Measurements from ENCODE around the gene MYL3. TPM values are rescaled to one million over a fixed set of nuclear protein-coding genes. Genes with fewer than 3 reads are reported as not detected.

Gene MYL3
- total and polyA plus RNA-seq, 2 experiments from 2014 or later: not detected

- Mint-ChIP-seq H3K9me3 (no peaks in the 10 kb centered on the region), H3K27ac (no peak overlapping the region), H3K36me3 (ENCODE audit: low read depth) (no peaks in the 10 kb centered on the region), H3K4me3 (no peak overlapping the region), H3K27me3 (ENCODE audit: insufficient read depth, low read depth, poor library complexity) (peaks cover 9% of the 10 kb centered on the region), H3K4me1 (peaks cover 2% of the 10 kb centered on the region; the same call in 1 of the 3 replicates)
- H3K4me2 ChIP-seq: no peak overlapping the region
- no peak overlapping the region for H2AFZ ChIP-seq
- no peaks in the 10 kb centered on the region for H4K20me1 ChIP-seq (replicated peaks; ENCODE audit: insufficient read depth)
- no peaks in the 10 kb centered on the region for H3K4me1 ChIP-seq (ENCODE audit: insufficient read depth)
- H3K27ac ChIP-seq (ENCODE audit: low read depth): no peak overlapping the region
- ATAC-seq: no peak
- no peak for TF ChIP-seq ZNF331 (CRISPR knock-in tag; IDR thresholded peaks at IDR 0.05; ENCODE audit: low read depth)
- TF ChIP-seq, protein P1, sequence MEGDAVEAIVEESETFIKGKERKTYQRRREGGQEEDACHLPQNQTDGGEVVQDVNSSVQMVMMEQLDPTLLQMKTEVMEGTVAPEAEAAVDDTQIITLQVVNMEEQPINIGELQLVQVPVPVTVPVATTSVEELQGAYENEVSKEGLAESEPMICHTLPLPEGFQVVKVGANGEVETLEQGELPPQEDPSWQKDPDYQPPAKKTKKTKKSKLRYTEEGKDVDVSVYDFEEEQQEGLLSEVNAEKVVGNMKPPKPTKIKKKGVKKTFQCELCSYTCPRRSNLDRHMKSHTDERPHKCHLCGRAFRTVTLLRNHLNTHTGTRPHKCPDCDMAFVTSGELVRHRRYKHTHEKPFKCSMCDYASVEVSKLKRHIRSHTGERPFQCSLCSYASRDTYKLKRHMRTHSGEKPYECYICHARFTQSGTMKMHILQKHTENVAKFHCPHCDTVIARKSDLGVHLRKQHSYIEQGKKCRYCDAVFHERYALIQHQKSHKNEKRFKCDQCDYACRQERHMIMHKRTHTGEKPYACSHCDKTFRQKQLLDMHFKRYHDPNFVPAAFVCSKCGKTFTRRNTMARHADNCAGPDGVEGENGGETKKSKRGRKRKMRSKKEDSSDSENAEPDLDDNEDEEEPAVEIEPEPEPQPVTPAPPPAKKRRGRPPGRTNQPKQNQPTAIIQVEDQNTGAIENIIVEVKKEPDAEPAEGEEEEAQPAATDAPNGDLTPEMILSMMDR (conservative IDR thresholded peaks at IDR 0.05; ENCODE audit: low read depth in 2 of 2): peak in 1 of 2 experiments; percentile 23; a peak in 1 of 4 replicates
- H3K4me3 ChIP-seq: no peak overlapping the region
- H3K79me2 ChIP-seq (replicated peaks; ENCODE audit: insufficient read depth): no peaks in the 10 kb centered on the region
- H3K9me2 ChIP-seq (ENCODE audit: insufficient read depth): no peaks in the 10 kb centered on the region
- H3F3A ChIP-seq (replicated peaks; ENCODE audit: low read depth): no peaks in the 10 kb centered on the region
- no peaks in the 10 kb centered on the region for H3K27me3 ChIP-seq (ENCODE audit: insufficient read depth)
- no peaks in the 10 kb centered on the region for H3K36me3 ChIP-seq (ENCODE audit: insufficient read depth)
- DNase-seq (ENCODE audit: low spot score): no peak
Observed at GRCh38 chr3:46908294-46908985, 45.2 kb upstream of the MYL3 start.

DNA sequence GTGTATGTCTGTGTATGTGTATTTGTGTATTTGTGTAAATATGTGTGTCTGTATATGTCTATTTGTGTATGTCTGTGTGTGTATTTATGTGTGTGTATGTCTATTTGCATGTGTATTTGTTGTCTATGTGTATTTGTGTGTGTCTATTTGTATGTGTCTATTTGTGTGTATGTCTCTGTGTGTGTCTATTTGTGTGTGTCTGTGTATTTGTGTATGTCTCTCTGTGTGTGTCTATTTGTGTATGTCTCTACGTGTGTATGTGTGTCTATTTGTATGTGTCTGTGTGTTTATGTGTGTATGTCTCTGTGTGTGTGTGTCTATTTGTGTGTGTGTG is 44.7 kb upstream of the MYL3 start:
- H3K27me3 ChIP-seq (ENCODE audit: insufficient read depth): no peaks in the 10 kb centered on the region
- H3K36me3 ChIP-seq (ENCODE audit: insufficient read depth): no peaks in the 10 kb centered on the region
- Mint-ChIP-seq H3K4me3 (no peak overlapping the region), H3K27me3 (ENCODE audit: insufficient read depth, low read depth, poor library complexity) (peaks cover 9% of the 10 kb centered on the region), H3K9me3 (no peaks in the 10 kb centered on the region), H3K4me1 (peaks cover 2% of the 10 kb centered on the region; the same call in 1 of the 3 replicates), H3K36me3 (ENCODE audit: low read depth) (no peaks in the 10 kb centered on the region), H3K27ac (no peak overlapping the region)
- no peak overlapping the region for H2AFZ ChIP-seq
- no peak for ATAC-seq
- H3K27ac ChIP-seq (ENCODE audit: low read depth): no peak overlapping the region
- no peak overlapping the region for H3K4me2 ChIP-seq
- no peaks in the 10 kb centered on the region for H3K9me2 ChIP-seq (ENCODE audit: insufficient read depth)
- DNase-seq (ENCODE audit: low spot score): no peak
- no peak for TF ChIP-seq EZH2phosphoT487 (IDR thresholded peaks at IDR 0.05; ENCODE audit: unreplicated experiment)
- H4K20me1 ChIP-seq (replicated peaks; ENCODE audit: insufficient read depth): no peaks in the 10 kb centered on the region
- no peak overlapping the region for H3K4me3 ChIP-seq
- H3K4me1 ChIP-seq (ENCODE audit: insufficient read depth): no peaks in the 10 kb centered on the region
- no peaks in the 10 kb centered on the region for H3K79me2 ChIP-seq (replicated peaks; ENCODE audit: insufficient read depth)
- H3F3A ChIP-seq (replicated peaks; ENCODE audit: low read depth): no peaks in the 10 kb centered on the region

- peaks cover 2% of the 10 kb centered on the region; the same call in 1 of the 3 replicates for H3K4me1 Mint-ChIP-seq
- H3K4me3 ChIP-seq: no peak overlapping the region
- no peak overlapping the region for H3K4me2 ChIP-seq
- H3K4me3 Mint-ChIP-seq: no peak overlapping the region
- H3K9me3 Mint-ChIP-seq: no peaks in the 10 kb centered on the region
- no peaks in the 10 kb centered on the region for H3K36me3 Mint-ChIP-seq (ENCODE audit: low read depth)
- DNase-seq (ENCODE audit: low spot score) (no peak), ATAC-seq (no peak)
- H2AFZ ChIP-seq: no peak overlapping the region
- H3K4me1 ChIP-seq (ENCODE audit: insufficient read depth): no peaks in the 10 kb centered on the region
- H3K27me3 ChIP-seq (ENCODE audit: insufficient read depth): no peaks in the 10 kb centered on the region
- H3K79me2 ChIP-seq (replicated peaks; ENCODE audit: insufficient read depth): no peaks in the 10 kb centered on the region
- no peak overlapping the region for H3K27ac Mint-ChIP-seq
- H3K36me3 ChIP-seq (ENCODE audit: insufficient read depth): no peaks in the 10 kb centered on the region
- no peaks in the 10 kb centered on the region for H4K20me1 ChIP-seq (replicated peaks; ENCODE audit: insufficient read depth)
- H3F3A ChIP-seq (replicated peaks; ENCODE audit: low read depth): no peaks in the 10 kb centered on the region
- no peaks in the 10 kb centered on the region for H3K9me2 ChIP-seq (ENCODE audit: insufficient read depth)
- peaks cover 9% of the 10 kb centered on the region for H3K27me3 Mint-ChIP-seq (ENCODE audit: insufficient read depth, low read depth, poor library complexity)
- H3K27ac ChIP-seq (ENCODE audit: low read depth): no peak overlapping the region
- TF ChIP-seq POLR2AphosphoS5 (IDR thresholded peaks at IDR 0.05; ENCODE audit: low read depth) (no peak), EZH2phosphoT487 (IDR thresholded peaks at IDR 0.05; ENCODE audit: unreplicated experiment) (no peak), ZNF114 (CRISPR knock-in tag; IDR thresholded peaks at IDR 0.05) (no peak), EZH2 (IDR thresholded peaks at IDR 0.05; ENCODE audit: low read depth, unreplicated experiment) (no peak), JUNB (IDR thresholded peaks at IDR 0.05; ENCODE audit: unreplicated experiment) (no peak), STAT1 (IDR thresholded peaks at IDR 0.05; ENCODE audit: unreplicated experiment) (no peak), NANOG (IDR thresholded peaks at IDR 0.05; ENCODE audit: borderline replicate concordance) (no peak), ZNF331 (CRISPR knock-in tag; IDR thresholded peaks at IDR 0.05; ENCODE audit: low read depth) (no peak), ETS1 (IDR thresholded peaks at IDR 0.05) (no peak)
- TF ChIP-seq, protein P1 (conservative IDR thresholded peaks at IDR 0.05; ENCODE audit: low read depth in 2 of 2): no peak
Observed at GRCh38 chr3:46907271-46907670, 44.0 kb upstream of the MYL3 start.
